ENCODE results near the gene DDIAS.

DNA sequence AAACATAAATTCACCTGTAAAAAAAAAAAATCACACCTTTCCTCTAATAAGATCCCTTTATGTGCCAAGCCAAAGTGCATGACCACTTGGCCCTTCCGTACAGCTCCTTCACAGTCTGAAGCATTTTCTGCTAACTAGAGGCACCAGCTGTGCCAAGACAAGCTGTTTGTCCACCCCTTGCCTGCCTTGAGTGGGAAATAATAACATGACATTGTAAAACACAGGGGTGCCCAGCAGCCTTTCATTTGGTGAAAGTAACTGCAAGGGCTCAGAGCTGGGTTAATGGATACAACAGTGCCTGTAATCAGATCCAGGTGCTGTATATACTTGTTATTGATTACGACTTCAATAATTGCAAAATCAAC lies 59.2 kb downstream of the DDIAS start:
- TF ChIP-seq CTCF (IDR thresholded peaks at IDR 0.05) = no peak
- TF ChIP-seq POLR2A (IDR thresholded peaks at IDR 0.05) = no peak
